HPDE6-E6E7 (cell line): ENCODE results near the gene BCAS4.
A peak's percentile ranks its signal among the peaks of the same experiment; 100 is the strongest.

ENCODE experiments used
- DNase-seq: peaks from one replicate; pipeline ENCODE4 v3.0.0; 2011; ENCODE audit warnings: missing footprints; ENCODE audit errors: extremely low spot score

Gene BCAS4

DNA sequence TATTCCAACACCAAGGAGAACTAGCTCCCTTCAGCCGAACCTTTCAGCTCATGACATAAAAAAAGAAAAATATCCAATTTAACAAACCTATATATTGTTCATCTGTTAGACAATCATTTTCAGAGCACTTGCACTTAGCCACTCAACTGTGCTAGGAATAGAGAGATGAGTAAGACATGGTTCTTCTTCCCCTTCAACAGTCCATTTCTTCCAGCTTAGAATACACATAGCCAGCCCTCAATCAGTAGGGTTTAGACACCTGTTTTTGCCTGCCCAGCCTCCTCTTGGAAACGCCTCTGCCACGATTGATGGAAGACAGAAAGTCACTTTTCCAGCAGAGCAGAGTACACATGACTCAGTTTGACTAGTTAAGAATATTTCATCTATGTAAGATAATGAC lies 114.6 kb downstream of the BCAS4 start:
- no peak for DNase-seq

DNA sequence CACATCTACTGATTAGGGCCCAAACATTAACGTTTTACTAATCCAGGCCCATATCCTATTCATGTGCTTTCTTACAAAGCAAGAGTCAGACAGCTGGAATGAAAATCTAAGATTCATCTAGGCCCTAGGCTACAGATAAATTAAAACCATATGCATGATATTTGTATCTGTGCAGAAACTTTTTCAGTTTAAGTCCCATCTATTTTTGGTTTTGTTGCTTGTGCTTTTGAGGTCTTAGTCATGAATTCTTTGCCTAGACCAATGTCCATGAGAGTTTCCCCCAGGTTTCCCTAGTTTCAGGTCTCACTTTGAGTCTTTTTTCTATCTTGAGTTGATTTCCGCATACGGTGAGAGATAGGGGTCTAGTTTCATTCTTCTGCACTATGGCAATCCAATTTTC lies 116.2 kb downstream of the BCAS4 start:
- no peak for DNase-seq

DNA sequence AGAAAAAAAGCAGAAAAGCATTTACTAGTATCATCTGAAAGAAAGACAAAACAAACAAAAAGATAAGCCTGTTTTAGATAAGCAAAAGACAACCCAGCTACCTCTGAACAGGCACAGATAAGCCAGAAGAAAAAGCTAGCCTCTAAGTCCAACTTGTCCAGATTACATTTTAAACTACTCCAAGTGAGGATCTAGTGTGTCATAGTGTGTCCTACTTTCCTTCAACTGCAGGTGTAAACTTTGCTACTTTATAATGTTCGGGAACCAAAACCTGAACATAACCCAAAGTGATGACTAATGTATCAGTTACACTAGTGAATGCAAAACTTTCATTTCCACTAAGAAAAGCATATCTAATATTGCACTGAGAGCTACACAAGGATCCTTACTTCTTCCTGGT lies 116.9 kb downstream of the BCAS4 start:
- no peak for DNase-seq

DNA sequence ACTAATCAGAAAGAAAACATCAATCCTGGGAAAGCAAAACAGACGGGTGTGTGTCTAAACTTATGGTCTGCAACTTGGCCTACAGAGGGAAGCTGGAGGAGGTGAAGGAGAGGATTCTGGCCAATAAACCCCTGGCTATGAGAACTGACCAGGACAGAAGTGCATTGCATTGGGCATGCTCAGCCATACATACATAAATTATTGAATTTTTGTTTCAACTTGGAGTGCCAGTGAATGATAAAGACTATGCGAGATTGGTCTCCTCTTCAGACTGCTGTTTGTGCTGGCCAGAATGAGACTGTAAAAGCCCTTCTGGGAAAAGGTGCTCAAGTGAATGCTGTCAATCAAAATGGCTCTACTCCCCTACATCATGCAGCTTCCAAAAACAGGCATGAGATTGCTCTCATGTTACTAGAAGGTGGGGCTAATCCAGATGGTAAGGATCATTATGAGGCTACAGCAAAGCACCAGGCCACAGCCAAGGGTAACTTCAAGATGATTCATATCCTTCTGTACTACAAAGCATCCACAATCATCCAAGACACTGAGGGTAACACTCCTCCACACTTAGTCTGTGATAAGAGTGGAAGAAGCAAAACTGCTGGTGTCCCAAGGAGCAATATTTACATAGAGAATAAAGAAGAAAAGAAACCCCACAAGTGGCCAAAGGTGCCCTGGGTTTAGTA lies 119.0 kb downstream of the BCAS4 start:
- no peak for DNase-seq

DNA sequence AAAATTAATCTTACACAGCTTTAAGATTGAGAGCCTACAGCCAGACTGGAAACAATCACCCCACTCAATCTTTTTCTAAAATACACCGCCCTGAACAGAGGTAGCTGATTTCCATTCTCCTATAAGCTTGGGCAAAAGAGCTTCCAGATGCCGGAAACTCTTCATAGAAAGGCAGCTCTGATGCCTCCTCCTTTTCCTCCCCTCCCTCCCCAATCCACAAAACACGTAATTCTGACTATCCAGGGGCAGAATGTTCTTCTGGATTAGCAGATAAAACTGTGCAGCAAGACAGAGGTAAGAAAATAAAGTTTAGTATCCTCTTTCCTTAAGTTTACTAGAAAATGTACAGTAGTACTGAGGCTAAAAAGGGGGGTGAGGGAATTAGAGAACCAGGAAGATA lies 120.6 kb downstream of the BCAS4 start:
- no peak for DNase-seq

DNA sequence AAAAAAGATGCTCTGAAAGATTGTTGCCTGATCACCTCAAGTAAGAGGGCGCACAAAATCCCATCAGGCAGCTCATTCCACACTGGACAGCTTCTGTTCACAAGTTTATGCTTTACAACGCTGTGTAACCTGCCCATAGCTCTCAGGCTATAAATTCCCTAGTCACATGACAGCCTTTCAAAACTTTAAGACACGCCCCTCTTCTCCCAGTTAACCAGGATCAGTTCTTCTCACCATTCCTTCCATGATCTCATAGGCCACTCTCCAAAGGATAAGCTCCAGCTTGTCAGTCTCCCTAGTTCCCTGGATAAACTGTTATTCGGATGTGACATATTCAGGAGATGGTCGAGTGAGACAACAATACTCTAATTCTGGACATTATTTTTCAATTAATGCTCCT lies 121.4 kb downstream of the BCAS4 start:
- peak; percentile 63 for DNase-seq

DNA sequence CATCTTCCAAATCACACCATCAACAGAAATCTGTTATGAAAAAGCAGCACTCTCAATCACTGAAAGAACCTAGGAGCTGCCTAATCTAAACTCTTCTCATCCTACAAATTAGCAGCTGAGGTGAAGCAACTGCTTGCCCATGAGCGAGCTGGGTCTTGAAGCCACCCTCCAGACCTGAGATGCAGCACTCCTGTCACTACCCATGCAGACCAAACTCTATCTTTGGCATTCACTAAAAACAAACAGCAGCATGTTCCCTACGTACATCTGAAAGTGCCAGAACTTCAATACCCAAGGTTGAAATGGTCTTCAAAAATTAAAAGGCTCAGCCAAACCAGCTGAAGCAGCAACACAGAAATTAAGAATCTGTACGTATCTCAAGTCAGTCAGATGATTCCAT lies 122.1 kb downstream of the BCAS4 start:
- no peak for DNase-seq

DNA sequence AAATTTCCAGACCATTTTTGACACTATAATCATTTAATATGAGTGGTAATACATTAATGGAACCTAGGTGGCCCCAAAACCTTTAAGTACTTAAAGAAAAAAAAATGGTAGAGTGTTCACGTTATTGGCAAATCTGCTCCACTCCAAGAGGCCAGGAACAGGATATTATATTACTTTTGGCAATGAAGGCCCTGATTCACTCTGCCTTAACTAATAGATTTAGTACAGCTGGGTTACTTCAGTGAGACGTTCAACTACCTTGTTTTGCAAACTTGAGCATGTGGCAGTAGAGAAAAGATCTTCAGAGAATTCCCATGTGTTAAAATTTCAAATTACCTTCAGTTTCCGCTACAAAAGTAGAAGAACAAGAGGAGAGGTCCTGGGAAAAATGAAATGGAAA lies 123.5 kb downstream of the BCAS4 start:
- no peak for DNase-seq

DNA sequence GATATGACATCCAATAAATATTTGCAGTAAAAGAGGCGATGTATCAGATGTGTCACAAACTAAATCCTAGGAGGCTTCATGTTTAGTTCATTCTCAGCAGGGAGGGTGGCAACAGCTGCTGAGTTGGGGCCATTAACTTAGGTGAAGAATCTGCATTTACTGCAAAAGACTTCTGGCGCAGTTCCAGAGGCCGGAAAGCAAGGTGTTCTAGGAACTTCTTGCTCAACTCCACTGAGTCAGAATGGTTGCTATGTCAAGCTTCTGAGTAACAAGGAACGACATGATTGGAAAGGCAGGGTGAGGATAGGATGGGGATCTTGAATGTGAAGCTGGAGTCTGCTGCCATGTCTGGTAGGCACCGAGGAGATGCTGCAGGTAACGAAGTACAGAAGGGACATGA lies 124.7 kb downstream of the BCAS4 start:
- peak; percentile 95 for DNase-seq

DNA sequence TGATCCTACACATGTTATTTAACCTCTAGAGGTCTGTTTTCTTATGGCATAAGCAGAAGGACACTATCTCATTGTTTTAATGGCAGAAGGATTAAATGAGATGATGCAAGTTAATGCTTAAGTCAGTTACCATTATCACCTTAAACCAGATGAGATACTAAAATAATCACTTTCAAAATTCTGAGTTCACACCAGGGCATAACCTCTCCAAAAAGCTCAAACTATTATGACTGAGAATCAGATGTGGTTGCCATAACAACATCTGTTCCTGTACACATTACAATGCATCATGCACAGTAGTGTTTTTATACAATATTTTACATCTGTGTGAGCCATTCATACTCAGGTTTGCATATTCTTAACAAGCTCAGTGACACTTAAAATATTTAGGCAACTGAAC lies 126.1 kb downstream of the BCAS4 start:
- DNase-seq: no peak

DNA sequence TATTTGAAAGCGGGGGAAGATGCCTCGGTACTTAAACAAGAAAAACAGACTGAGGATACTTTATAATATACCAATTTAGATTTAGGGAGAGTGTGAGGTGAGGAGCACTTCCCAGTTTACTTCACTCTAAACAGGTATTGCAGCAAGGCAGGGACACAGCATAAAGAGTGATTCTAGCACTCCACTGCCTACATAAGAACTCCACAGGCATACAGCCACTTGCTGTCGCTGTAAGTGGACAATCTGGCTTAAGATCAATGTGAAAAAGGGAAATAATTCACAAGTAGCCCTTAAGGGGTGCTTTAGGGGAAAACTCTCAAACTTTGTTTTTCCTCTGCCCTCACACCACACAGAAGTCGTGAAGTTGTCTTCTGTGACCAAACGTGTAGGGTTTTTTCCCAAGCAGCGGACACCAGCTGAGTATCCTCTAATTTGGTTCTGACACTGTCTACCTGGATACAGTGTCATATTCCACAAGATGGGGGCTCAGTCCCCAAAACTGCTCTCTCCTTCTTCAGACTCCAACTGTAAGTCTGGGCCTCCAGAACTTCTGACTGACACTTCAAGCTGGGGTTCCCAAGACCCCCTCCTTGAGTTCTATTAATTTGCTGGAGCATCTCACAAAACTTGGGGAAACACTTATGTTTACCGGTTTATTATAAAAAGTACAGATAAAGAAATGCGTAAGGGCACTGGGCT lies 127.1 kb downstream of the BCAS4 start:
- no peak for DNase-seq

DNA sequence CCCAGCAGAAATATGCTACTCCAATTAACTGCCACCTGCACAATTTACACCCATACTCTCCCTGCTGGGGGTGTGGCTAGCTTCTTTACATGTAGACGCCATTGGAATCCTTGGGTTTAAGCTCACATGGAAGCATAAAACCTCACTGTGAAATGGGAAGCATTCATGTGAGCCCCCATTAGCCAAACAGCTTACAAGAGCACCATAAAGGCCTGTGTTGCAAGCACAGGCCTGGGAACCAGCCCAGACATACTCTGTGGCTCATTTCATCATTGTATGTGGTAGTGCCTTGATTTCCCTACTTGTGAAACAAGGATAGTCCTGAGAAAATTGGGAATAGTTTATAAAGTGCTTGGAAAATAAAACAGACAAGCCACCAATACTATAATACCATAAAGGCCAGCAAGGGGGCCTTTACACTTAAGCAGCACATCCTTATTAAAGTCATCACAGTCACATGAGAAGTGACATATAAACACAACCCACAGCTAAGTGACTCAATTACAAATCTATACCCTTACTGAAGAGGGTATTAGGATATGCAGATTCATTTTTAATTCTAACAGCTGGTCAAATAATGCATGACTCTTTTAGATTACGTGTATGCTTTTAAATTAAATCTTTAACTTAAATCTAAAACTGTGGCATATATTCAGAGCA lies 129.5 kb downstream of the BCAS4 start:
- DNase-seq: no peak

DNA sequence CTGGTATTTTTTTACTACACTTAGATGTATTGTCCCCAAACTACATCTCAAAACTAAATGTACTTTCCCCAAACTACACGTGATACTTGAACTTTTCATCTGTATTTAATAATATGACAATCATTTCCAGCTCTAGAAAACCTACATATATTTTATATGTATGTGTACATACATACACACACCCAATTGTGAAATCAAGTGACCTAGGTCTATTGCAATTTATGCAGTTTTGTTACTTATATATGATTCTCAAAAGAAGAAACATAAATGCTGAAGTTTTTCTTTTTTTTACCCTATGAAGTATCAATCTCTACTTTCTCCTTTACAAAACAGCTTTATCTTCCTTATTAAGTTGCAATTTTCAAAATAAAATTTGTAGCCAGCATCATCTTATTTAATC lies 131.7 kb downstream of the BCAS4 start:
- DNase-seq: no peak
